Muscle of arm (tissue), 12 donors: Measurements from ENCODE around the gene MS4A5. TPM values are rescaled to one million over a fixed set of nuclear protein-coding genes. Genes with fewer than 3 reads are reported as not detected.

Experiments used
- DNase-seq: peaks from one replicate; pipeline ENCODE4 v3.0.0-alpha.2; 2013
- polyA plus RNA-seq, 12 donors: library from polyadenylated mRNA; unstranded; fragments of 120-200 nt; gene quantifications; one replicate each; pipeline ENCODE4 v1.2.1, GENCODE V29; 2013; ENCODE audit not compliant: insufficient read length in 12 of 12

The MS4A5 gene
- polyA plus RNA-seq, 12 donors, result not detected

GRCh38 chr11:60482361-60482760 is 53.0 kb downstream of the MS4A5 start:
- no peak for DNase-seq

GRCh38 chr11:60485987-60486386 is 56.6 kb downstream of the MS4A5 start:
- no peak for DNase-seq

- no peak for DNase-seq
Observed at GRCh38 chr11:60492488-60493009, 63.2 kb downstream of the MS4A5 start, which contains the start of gene MS4A12. MS4A12 (plus strand) TSS chr11:60492778; CDS start chr11:60497319, 4,541 bp downstream.

GRCh38 chr11:60493454-60493853 is 64.1 kb downstream of the MS4A5 start:
- DNase-seq, result no peak

Other genes with a start within 250 kb of the MS4A5 start
- 10 to 100 TPM in 11 of 12 donors, not detected in 1; 12.5 to 37.5 (median 26.6) TPM for gene MS4A6A, start 246.5 kb upstream of the MS4A5 start, polyA plus RNA-seq
- 1 to 10 TPM in 8 of 12 donors, under 1 TPM in 2, not detected in 2; 0.76 to 2.6 (median 1.4) TPM for gene MS4A4E, start 186.4 kb upstream of the MS4A5 start, polyA plus RNA-seq
- 10 to 100 TPM in 7 of 12 donors, 1 to 10 TPM in 3, not detected in 2; 5.6 to 18.5 (median 13.1) TPM for gene MS4A4A, start 148.9 kb upstream of the MS4A5 start, polyA plus RNA-seq
- not detected for gene MS4A6E, start 102.3 kb upstream of the MS4A5 start, polyA plus RNA-seq
- gene MS4A7, start 51.0 kb upstream of the MS4A5 start, polyA plus RNA-seq, result 10 to 100 TPM in 6 of 12 donors, 1 to 10 TPM in 5, not detected in 1; 4.5 to 22.5 (median 10.4) TPM
- gene MS4A14, start 33.1 kb upstream of the MS4A5 start, polyA plus RNA-seq, result under 1 TPM in 10 of 12 donors, not detected in 2; 0.16 to 0.94 (median 0.44) TPM
- 10 to 100 TPM in 1 of 12 donors, 1 to 10 TPM in 1, under 1 TPM in 7, not detected in 3; 0.18 to 17.6 (median 0.80) TPM for gene MS4A1, start 26.3 kb downstream of the MS4A5 start, polyA plus RNA-seq
- not detected for gene MS4A12, start 63.2 kb downstream of the MS4A5 start, polyA plus RNA-seq
- not detected for gene MS4A13, start 85.8 kb downstream of the MS4A5 start, polyA plus RNA-seq